ENCODE data around the gene RENBP. TPM values are rescaled to one million over a fixed set of nuclear protein-coding genes. Genes with fewer than 3 reads are reported as not detected.

RENBP gene
- total RNA-seq, 4 donors from 2014 or later = 4.6 to 13.1 (median 7.2) TPM; not detected in 1

- Histone ChIP-seq H3K4me3 (no peak overlapping the region), H3K27ac (peak overlapping the region; percentile 94 to 100 (median 98)), H3K36me3 (no peaks in the 10 kb centered on the region), H3K4me1 (peaks cover 0 to 21% (median 17%) of the 10 kb centered on the region in 4 donors), H3K9me3 (no peaks in the 10 kb centered on the region), H3K27me3 (no peaks in the 10 kb centered on the region)
- TF ChIP-seq POLR2AphosphoS5 (IDR thresholded peaks at IDR 0.05) = no peak
- no peak for TF ChIP-seq POLR2A (IDR thresholded peaks at IDR 0.05)
- TF ChIP-seq EP300 (IDR thresholded peaks at IDR 0.05; ENCODE audit: low read depth) = no peak
- TF ChIP-seq, protein P1, sequence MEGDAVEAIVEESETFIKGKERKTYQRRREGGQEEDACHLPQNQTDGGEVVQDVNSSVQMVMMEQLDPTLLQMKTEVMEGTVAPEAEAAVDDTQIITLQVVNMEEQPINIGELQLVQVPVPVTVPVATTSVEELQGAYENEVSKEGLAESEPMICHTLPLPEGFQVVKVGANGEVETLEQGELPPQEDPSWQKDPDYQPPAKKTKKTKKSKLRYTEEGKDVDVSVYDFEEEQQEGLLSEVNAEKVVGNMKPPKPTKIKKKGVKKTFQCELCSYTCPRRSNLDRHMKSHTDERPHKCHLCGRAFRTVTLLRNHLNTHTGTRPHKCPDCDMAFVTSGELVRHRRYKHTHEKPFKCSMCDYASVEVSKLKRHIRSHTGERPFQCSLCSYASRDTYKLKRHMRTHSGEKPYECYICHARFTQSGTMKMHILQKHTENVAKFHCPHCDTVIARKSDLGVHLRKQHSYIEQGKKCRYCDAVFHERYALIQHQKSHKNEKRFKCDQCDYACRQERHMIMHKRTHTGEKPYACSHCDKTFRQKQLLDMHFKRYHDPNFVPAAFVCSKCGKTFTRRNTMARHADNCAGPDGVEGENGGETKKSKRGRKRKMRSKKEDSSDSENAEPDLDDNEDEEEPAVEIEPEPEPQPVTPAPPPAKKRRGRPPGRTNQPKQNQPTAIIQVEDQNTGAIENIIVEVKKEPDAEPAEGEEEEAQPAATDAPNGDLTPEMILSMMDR (IDR thresholded peaks at IDR 0.05) = no peak
- in situ Hi-C loops (cut with MboI; ENCODE audit: low pct_ligation_motif_present in 1 of 4, low pct_unique_long_range_greater_than_20kb in 1 of 4, low sequenced_read_pairs in 3 of 4) = loop anchor here in 2 of 4 donors (25.0 kb wide), 2 partner anchors 213 to 562 kb away; partner anchors contain the start of genes G6PD (in 1 of the 2), IKBKG (in 1 of the 2) and PLXNB3 (in 1 of the 2)
- intact Hi-C loops (cut with DNase I; ENCODE audit: low total_unique reads) = no loop called here
- 77 to 83% methylated on average over 1 to 3 of the region's 3 CpGs for WGBS, 2 donors (ENCODE audit: low coverage in 1 of 2)
- no peak for DNase-seq
These were observed 30.4 kb upstream of the RENBP start for GRCh38 chrX:153974726-153975286.

DNA sequence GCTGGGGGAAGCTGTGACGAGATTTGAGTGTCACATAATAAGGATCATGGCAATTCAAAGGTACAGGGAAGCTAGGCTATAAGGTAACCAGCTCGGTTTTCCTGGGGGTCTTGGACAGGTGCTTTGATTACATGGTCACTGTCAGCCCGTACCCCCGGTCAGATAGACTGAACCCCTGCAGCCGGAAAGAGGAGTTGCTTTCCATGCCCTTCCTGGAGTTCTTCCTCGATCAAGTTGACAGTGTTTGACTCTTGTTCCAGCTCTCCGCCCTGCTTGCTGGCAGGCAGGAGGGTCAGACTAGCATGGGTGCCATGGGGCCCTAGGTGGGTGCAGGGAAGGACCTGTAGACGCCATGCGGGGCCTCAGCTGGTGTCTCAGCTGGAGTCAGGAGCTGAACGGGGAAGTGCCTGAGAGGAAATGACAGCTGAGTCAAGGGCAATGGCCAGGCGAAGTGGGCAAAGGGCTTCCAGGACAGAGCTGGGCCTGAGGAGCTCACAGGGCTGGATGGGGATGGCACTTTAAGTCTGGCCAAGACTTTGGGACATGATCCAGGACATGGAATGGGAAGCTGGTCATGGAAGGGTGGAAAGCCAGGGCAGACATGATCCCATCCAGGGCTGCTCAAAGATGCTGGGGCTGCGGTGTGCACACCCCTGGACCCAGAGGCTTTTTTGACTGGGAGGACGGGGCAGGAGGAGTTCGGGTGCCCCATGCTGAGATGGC lies 29.7 kb upstream of the RENBP start:
- DNase-seq = no peak
- in situ Hi-C loops (cut with MboI; ENCODE audit: low pct_ligation_motif_present in 1 of 4, low pct_unique_long_range_greater_than_20kb in 1 of 4, low sequenced_read_pairs in 3 of 4) = loop anchor here in 2 of 4 donors (25.0 kb wide), 2 partner anchors 212 to 563 kb away; partner anchors contain the start of genes G6PD (in 1 of the 2), IKBKG (in 1 of the 2) and PLXNB3 (in 1 of the 2)

DNA sequence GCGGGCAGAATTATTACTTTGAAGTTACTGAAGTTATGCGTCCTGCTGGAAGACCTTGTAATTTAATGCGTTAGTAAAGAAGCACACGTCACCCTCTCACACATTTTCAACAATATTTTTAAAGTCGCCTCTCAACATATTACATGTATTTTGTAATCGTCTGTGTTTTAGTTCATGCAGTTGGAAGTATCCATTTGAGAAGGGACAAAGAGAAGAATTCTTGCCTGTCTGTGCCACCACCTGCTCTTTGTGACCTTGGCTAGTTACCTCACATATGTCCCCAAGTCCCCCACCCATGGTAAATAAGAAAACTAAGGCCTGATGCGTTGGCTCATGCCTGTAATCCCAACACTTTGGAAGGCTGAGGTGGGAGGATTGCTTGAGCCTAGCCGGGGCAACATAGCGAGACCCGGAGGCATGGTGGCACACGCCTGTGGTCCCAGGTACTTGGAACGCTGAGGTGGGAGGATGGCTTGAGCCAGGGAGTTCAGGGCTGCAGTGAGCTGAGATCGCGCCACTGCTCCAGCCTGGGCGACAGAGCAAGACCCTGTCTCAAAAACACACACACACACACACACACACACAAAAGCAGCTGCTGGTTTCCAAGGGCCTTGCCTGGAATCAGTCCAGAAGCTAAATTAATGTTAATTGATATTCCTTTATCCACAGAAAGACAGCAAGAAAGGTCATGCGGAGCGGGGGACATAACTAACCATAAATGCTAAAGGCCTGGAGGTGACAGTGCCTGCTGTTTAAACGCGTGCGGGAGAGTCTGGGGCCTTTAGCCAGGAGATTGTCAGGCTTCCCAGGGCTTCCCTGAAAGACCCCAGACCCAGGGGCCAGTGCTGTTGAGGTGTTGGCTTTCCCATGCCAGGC lies 28.9 kb upstream of the RENBP start:
- Histone ChIP-seq H3K36me3 (no peaks in the 10 kb centered on the region), H3K4me1 (peaks cover 0 to 33% (median 30%) of the 10 kb centered on the region in 4 donors), H3K27me3 (no peaks in the 10 kb centered on the region), H3K4me3 (peak overlapping the region in 3 of 4 donors; percentile 63 to 91 (median 83)), H3K27ac (peak overlapping the region; percentile 94 to 100 (median 98)), H3K9me3 (no peaks in the 10 kb centered on the region)
- TF ChIP-seq POLR2AphosphoS5 (IDR thresholded peaks at IDR 0.05) = no peak
- no peak for TF ChIP-seq EP300 (IDR thresholded peaks at IDR 0.05; ENCODE audit: low read depth)
- TF ChIP-seq POLR2A (IDR thresholded peaks at IDR 0.05) = peak; percentile 30
- in situ Hi-C loops (cut with MboI; ENCODE audit: low pct_ligation_motif_present in 1 of 4, low pct_unique_long_range_greater_than_20kb in 1 of 4, low sequenced_read_pairs in 3 of 4) (loop anchor here in 2 of 4 donors (25.0 kb wide), 2 partner anchors 211 to 564 kb away; partner anchors contain the start of genes G6PD (in 1 of the 2), IKBKG (in 1 of the 2) and PLXNB3 (in 1 of the 2)), intact Hi-C loops (cut with DNase I; ENCODE audit: low total_unique reads) (no loop called here)
- DNase-seq = no peak
- 55% methylated on average over 20 of the region's 20 CpGs; no CpG with 5 or more reads in 1 of the 2 donors for WGBS, 2 donors (ENCODE audit: low coverage in 1 of 2)

More for the DNA sequence above, 29.7 kb upstream of the RENBP start:
- H3K4me1 ChIP-seq = peaks cover 0 to 27% (median 22%) of the 10 kb centered on the region in 4 donors
- H3K9me3 ChIP-seq = no peaks in the 10 kb centered on the region
- H3K4me3 ChIP-seq = peak overlapping the region in 1 of 4 donors; percentile 91
- no peaks in the 10 kb centered on the region for H3K36me3 ChIP-seq
- 73 to 100% methylated on average over 3 to 14 of the region's 14 CpGs for WGBS, 2 donors (ENCODE audit: low coverage in 1 of 2)
- H3K27me3 ChIP-seq = no peaks in the 10 kb centered on the region
- no peak for TF ChIP-seq EP300 (IDR thresholded peaks at IDR 0.05; ENCODE audit: low read depth)
- no peak for TF ChIP-seq POLR2A (IDR thresholded peaks at IDR 0.05)
- intact Hi-C loops (cut with DNase I; ENCODE audit: low total_unique reads) = no loop called here
- peak overlapping the region; percentile 94 to 100 (median 98) for H3K27ac ChIP-seq

GRCh38 chrX:153972368-153973126 lies 28.1 kb upstream of the RENBP start, which contains the start of gene TMEM187:
Gene TMEM187 (plus strand): TSS chrX:153972754. CDS start chrX:153982063, 9,309 bp downstream.
- in situ Hi-C loops (cut with MboI; ENCODE audit: low pct_ligation_motif_present in 1 of 4, low pct_unique_long_range_greater_than_20kb in 1 of 4, low sequenced_read_pairs in 3 of 4) = loop anchor here in 2 of 4 donors (25.0 kb wide), 2 partner anchors 210 to 565 kb away; partner anchors contain the start of genes G6PD (in 1 of the 2), IKBKG (in 1 of the 2) and PLXNB3 (in 1 of the 2)
- Histone ChIP-seq H3K4me1 (peaks cover 0 to 40% (median 37%) of the 10 kb centered on the region in 4 donors), H3K9me3 (no peaks in the 10 kb centered on the region), H3K27me3 (no peaks in the 10 kb centered on the region), H3K4me3 (peak within 1 kb of the TSS; percentile 63 to 91 (median 86)), H3K36me3 (no peaks in the 10 kb centered on the region), H3K27ac (peak within 1 kb of the TSS; percentile 94 to 100 (median 98))
- DNase-seq = peak; percentile 90
- 25% methylated on average over 98 of the region's 103 CpGs; no CpG with 5 or more reads in 1 of the 2 donors for WGBS, 2 donors (ENCODE audit: low coverage in 1 of 2)
- TF ChIP-seq, protein P1 (IDR thresholded peaks at IDR 0.05) = no peak
- peak; percentile 4 to 36 (median 6) for TF ChIP-seq POLR2AphosphoS5 (IDR thresholded peaks at IDR 0.05)
- intact Hi-C loops (cut with DNase I; ENCODE audit: low total_unique reads) = no loop called here
